BLaER1 treated with 17β-estradiol and CSF1 and Interleukin-3, amounts not matched to agents 10 nM and 100 nM (cell line): Measurements from ENCODE around the gene PCSK7.

Source experiments
- H3K27ac ChIP-seq, 11 experiments: shearing (Covaris generic); formaldehyde crosslinking; 2 replicates each; pipeline ENCODE4 v1.8.1; 2022
- H3K27me3 ChIP-seq, 11 experiments: shearing (Covaris generic); formaldehyde crosslinking; 2 replicates each; pipeline ENCODE4 v1.8.1; 2022
- H3K36me3 ChIP-seq, 11 experiments: shearing (Covaris generic); formaldehyde crosslinking; 2 replicates each; pipeline ENCODE4 v1.8.1; 2022
- H3K4me1 ChIP-seq, 10 experiments: shearing (Covaris generic); formaldehyde crosslinking; 2 replicates each; pipeline ENCODE4 v1.8.1; 2022
- H3K4me2 ChIP-seq, 11 experiments: shearing (Covaris generic); formaldehyde crosslinking; 2 replicates each; pipeline ENCODE4 v1.8.1; 2022
- H3K4me3 ChIP-seq, 10 experiments: shearing (Covaris generic); formaldehyde crosslinking; 2 replicates each; pipeline ENCODE4 v1.8.1; 2022
- H3K9ac ChIP-seq, 11 experiments: shearing (Covaris generic); formaldehyde crosslinking; 2 replicates each; pipeline ENCODE4 v1.8.1; 2022
- H3K9me3 ChIP-seq, 11 experiments: shearing (Covaris generic); formaldehyde crosslinking; replicated peaks in 1 of 11; 2 replicates each; pipeline ENCODE4 v1.8.1; 2022
- H4K20me1 ChIP-seq, 11 experiments: shearing (Covaris generic); formaldehyde crosslinking; 2 replicates each; pipeline ENCODE4 v1.8.1; 2022
- Cebpa-rat ChIP-seq, 11 experiments: shearing (Covaris generic); IDR thresholded peaks; 2 replicates each; pipeline ENCODE4 v1.8.1; 2022

The PCSK7 gene

GRCh38 chr11:117226388-117227385 lies 5.2 kb downstream of the PCSK7 start:
- H4K20me1 ChIP-seq = peaks cover 0 to 61% (median 21%) of the 10 kb centered on the region in 11 experiments; a peak in 18 of 22 replicates
- H3K36me3 ChIP-seq = peaks cover 77 to 86% (median 81%) of the 10 kb centered on the region in 11 experiments
- H3K4me3 ChIP-seq = no peak overlapping the region
- H3K9me3 ChIP-seq = no peaks in the 10 kb centered on the region
- no peak overlapping the region for H3K4me2 ChIP-seq
- no peaks in the 10 kb centered on the region for H3K27me3 ChIP-seq
- no peak for TF ChIP-seq Cebpa-rat (IDR thresholded peaks at IDR 0.05)
- H3K9ac ChIP-seq = 0 out of 22 replicates have a peak overlapping the region, but pooled peaks of 1 of the 11 experiments have one; percentile 16
- no peak overlapping the region for H3K27ac ChIP-seq
- H3K4me1 ChIP-seq = peaks cover 21 to 26% (median 24%) of the 10 kb centered on the region in 10 experiments

DNA sequence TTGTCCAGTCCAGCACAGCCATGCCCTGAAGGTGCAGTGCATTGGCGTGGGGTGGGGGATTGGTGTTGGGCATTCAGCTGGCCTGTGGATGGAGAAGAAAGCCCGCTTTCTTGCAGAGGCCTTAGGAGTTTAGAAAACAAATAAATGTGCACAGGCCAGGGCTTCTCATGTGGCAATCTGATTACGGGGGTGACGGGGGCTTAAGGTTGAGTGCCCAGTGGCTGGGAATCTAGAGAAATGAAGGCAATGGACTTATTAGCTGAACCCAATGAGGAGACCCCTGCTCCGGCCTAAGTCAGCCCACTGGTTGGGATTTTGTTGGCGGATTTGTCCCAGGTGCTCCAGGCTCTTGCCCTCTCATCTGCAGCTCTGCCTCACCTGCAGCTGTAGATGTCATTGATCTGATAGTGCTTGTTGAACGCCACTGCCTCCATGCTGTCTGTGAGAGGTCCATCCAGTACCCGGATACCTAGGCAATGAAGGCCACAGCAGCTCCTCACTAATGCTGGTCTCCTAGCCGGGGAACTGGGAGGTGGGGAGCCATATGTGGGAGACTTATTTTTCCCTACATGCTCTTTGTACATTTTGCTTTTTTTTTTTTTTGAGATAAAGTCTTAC lies 6.2 kb downstream of the PCSK7 start:
- peaks cover 0 to 63% (median 17%) of the 10 kb centered on the region in 11 experiments; a peak in 18 of 22 replicates for H4K20me1 ChIP-seq
- no peak overlapping the region for H3K27ac ChIP-seq
- H3K36me3 ChIP-seq = peaks cover 87 to 96% (median 91%) of the 10 kb centered on the region in 11 experiments
- TF ChIP-seq Cebpa-rat (IDR thresholded peaks at IDR 0.05) = no peak
- no peaks in the 10 kb centered on the region for H3K27me3 ChIP-seq
- H3K4me2 ChIP-seq = no peak overlapping the region
- peaks cover 14 to 19% (median 16%) of the 10 kb centered on the region in 10 experiments for H3K4me1 ChIP-seq
- no peak overlapping the region for H3K4me3 ChIP-seq
- peak overlapping the region in 2 of 11 experiments; percentile 16 to 24; a peak in 3 of 22 replicates for H3K9ac ChIP-seq
- H3K9me3 ChIP-seq = no peaks in the 10 kb centered on the region

- Histone ChIP-seq H3K4me2 (no peak overlapping the region), H3K36me3 (peaks cover 94 to 99% (median 97%) of the 10 kb centered on the region in 11 experiments), H3K9ac (peak overlapping the region in 2 of 11 experiments; percentile 9 to 40; a peak in 1 of 22 replicates), H4K20me1 (peaks cover 0 to 56% (median 3%) of the 10 kb centered on the region in 11 experiments; a peak in 14 of 22 replicates), H3K27me3 (no peaks in the 10 kb centered on the region), H3K4me3 (no peak overlapping the region), H3K27ac (no peak overlapping the region), H3K9me3 (no peaks in the 10 kb centered on the region), H3K4me1 (peaks cover 0 to 15% (median under 1%) of the 10 kb centered on the region in 10 experiments; a peak in 7 of 20 replicates)
- no peak for TF ChIP-seq Cebpa-rat (IDR thresholded peaks at IDR 0.05)
Observed at GRCh38 chr11:117223741-117224689, 7.9 kb downstream of the PCSK7 start.

- Histone ChIP-seq H3K36me3 (peaks cover 94 to 100% (median 97%) of the 10 kb centered on the region in 11 experiments), H3K27ac (no peak overlapping the region), H3K4me3 (no peak overlapping the region), H3K4me2 (no peak overlapping the region), H3K27me3 (no peaks in the 10 kb centered on the region), H3K9ac (no peak overlapping the region), H3K4me1 (peaks cover 0 to 13% (median 0%) of the 10 kb centered on the region in 10 experiments; a peak in 4 of 20 replicates), H4K20me1 (peaks cover 0 to 55% (median 0%) of the 10 kb centered on the region in 11 experiments; a peak in 11 of 22 replicates), H3K9me3 (no peaks in the 10 kb centered on the region)
- no peak for TF ChIP-seq Cebpa-rat (IDR thresholded peaks at IDR 0.05)
Observed at GRCh38 chr11:117222991-117223740, 8.7 kb downstream of the PCSK7 start.

GRCh38 chr11:117221775-117222517 lies 9.9 kb downstream of the PCSK7 start:
- H3K27ac ChIP-seq = no peak overlapping the region
- no peaks in the 10 kb centered on the region for H3K27me3 ChIP-seq
- no peak for TF ChIP-seq Cebpa-rat (IDR thresholded peaks at IDR 0.05)
- no peak overlapping the region for H3K9ac ChIP-seq
- H3K4me1 ChIP-seq = peaks cover 0 to 13% (median 0%) of the 10 kb centered on the region in 10 experiments; a peak in 4 of 20 replicates
- peaks cover 0 to 57% (median 0%) of the 10 kb centered on the region in 11 experiments; a peak in 10 of 22 replicates for H4K20me1 ChIP-seq
- no peak overlapping the region for H3K4me3 ChIP-seq
- no peak overlapping the region for H3K4me2 ChIP-seq
- H3K36me3 ChIP-seq = peaks cover 94 to 100% (median 97%) of the 10 kb centered on the region in 11 experiments
- no peaks in the 10 kb centered on the region for H3K9me3 ChIP-seq

- Histone ChIP-seq H3K4me3 (no peak overlapping the region), H3K9me3 (no peaks in the 10 kb centered on the region), H3K27me3 (no peaks in the 10 kb centered on the region), H3K36me3 (peaks cover 96 to 100% (median 100%) of the 10 kb centered on the region in 11 experiments), H4K20me1 (peaks cover 0 to 53% (median 0%) of the 10 kb centered on the region in 11 experiments; a peak in 7 of 22 replicates), H3K4me2 (no peak overlapping the region), H3K27ac (no peak overlapping the region), H3K4me1 (peaks cover 0 to 13% (median 0%) of the 10 kb centered on the region in 10 experiments; a peak in 4 of 20 replicates), H3K9ac (no peak overlapping the region)
- TF ChIP-seq Cebpa-rat (IDR thresholded peaks at IDR 0.05) = no peak
Observed at GRCh38 chr11:117220999-117221774, 10.7 kb downstream of the PCSK7 start.
